ENCODE measurements around the gene BPHL. TPM values are rescaled to one million over a fixed set of nuclear protein-coding genes. Genes with fewer than 3 reads are reported as not detected.
"Not testable (repeated sequence)": the region's sequence is repeated elsewhere in the genome, so short reads cannot be mapped to it uniquely, and the experiment has no call there.

Gene BPHL
- polyA plus RNA-seq, 1 donor = 29.5 TPM

DNA sequence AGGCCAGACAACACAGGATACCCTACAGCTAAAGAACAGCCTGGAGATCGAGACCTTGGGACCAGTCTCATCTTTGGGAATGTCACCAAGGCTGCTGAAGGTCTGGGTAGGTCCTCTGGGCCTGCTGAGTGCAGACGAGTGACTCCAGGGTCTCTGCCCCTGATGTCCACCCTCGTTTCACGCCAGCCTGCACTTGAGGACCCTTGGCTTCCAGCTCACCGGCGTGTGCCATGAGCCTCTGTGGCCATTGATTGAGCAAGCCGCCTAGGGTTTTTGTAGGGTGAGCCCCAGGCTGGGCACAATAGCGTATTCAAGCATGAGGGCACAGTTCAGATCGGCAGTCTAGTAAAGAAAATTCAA, 4.3 kb downstream of the BPHL start:
- DNase-seq (ENCODE audit: low read depth) = no peak

DNA sequence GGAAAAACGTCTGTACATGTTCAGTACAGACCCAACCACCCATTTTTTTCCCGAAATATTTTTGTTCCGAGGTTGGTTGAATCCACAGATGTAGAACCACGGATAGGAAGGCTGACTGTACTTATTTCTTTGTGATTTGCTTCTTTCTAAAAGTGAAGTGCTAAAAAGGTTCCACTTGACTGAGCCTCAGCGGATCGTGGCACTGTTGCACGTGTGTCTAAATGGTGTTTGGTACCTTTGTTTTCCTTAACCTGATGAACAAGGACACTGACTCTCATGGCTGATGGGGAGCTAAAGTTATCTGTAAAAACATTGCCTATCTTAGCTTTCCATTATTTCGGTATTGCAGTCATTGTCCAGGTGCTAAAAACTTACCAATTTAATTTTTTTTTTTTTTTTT, 6.2 kb downstream of the BPHL start:
- no peak for DNase-seq (ENCODE audit: low read depth)

DNA sequence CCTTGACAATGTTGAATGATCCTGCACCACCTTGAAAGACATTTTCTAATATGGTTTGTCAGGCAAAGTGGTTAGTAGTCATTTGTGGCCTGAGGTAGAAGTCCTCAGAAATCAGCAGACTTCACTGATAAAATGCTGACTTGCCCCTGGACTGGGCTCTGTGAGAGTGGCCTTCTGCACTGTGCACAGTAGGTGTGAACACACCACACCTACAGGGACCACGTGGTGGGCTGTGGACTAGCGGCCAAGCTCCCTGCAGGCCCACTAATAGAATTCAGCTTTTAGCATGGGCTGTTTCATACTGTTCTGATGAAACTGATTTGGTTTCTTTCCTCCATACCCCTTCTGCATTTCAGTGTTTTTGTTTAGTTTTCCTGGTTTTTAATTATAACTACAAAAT, 7.3 kb downstream of the BPHL start:
- DNase-seq (ENCODE audit: low read depth) = no peak

DNA sequence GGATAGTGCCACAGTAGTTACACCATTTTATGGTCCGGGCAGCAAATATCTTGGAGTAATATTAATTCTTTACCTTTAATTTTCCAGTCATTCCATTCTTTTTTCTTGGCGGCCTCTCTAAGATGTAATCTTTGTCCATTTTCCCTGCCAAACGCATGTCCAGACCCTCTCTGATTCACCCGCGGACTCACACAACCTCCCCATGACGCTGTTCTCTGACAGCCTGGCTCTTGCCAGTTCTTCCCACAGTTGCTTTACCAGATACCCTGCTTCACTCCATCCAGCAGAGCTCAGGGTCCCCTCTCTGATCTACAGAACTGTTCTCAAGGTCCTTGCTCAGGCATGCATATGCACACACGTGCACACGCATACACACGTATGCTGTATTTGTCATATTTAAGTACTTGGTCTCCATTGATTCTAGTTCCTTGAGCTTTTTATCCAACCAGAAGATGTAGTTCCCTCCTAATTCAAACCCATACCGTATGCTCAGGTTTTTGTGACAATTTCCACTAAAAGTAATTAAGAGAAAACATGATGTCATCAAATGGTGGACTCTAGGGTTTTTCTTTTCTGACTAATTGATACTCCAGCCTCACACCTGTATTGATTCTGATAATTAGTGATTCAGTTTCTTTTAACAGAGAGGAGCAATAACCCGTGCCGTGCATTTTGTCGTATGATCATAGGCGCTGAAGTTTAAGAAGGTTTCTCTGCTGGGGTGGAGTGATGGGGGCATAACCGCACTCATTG, 10.0 kb downstream of the BPHL start:
- DNase-seq (ENCODE audit: low read depth) = no peak

DNA sequence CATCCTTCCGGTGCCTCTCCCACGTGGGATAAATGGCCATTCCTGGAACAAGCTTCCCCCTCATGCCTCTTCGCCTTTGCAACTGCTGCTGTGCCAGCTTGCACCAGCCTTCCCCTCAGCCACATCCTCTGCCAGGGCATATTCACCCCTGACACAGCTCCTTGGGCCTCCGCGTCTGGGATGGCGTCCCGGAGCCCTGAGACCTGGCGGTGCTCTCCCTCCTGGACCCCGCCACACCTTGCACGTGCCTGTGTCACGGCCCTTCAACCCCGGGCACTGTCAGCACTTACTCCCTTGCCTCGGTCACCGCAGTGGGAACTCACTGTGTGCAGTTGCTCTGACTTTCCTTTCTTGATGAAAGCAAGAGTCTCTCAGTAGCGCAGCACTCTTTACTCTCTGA, 13.2 kb downstream of the BPHL start:
- no peak for DNase-seq (ENCODE audit: low read depth)

DNA sequence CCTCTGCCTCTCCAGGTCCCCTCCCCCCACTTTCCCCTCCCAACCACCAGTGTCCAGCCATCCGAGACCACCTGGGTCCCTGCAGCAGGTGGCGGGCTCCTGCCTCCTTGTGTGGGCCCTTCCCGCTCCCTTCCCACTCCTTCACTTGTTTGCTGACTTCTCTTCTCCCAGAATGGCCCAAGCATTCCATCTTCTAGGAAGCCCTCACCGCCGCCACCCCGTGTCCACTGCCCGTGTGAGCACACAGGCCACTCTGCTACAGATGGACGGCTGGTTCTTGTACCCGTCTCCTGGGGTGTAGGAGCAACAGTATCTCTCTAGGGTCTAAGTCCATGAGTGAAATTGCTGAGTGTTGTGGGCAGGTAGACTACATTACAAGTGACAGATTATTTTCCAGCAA, 15.0 kb downstream of the BPHL start:
- no peak for DNase-seq (ENCODE audit: low read depth)

DNA sequence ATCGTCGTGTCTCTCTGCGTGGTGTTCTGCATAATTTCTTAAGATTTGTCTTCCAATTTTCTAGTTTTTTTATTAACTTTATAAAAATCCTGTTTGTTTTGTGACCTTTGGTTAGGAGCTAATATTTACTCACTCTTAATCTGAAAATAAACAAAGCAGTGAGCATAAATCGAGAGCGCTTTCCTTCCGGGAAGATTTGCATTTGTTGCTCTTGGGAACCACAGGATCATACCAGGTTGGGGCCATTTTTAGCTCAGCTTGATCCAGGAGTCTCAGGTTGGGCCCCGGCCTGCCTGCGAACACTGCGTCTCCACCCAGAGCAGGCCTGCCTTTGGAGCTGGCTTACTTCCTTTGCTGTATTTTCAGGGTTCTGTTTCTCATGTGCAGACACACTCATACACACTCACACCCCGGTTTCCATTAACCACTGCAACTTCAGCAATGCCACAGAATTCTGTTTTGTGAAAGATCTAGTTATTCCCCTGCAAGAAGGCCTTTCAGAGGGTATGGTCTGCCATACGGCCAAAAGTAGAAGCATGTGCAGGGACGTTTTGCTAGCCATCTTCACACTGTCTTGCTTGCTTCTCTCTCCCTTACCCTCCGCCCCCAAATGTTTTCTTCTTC, 17.3 kb downstream of the BPHL start:
- no peak for DNase-seq (ENCODE audit: low read depth)

DNA sequence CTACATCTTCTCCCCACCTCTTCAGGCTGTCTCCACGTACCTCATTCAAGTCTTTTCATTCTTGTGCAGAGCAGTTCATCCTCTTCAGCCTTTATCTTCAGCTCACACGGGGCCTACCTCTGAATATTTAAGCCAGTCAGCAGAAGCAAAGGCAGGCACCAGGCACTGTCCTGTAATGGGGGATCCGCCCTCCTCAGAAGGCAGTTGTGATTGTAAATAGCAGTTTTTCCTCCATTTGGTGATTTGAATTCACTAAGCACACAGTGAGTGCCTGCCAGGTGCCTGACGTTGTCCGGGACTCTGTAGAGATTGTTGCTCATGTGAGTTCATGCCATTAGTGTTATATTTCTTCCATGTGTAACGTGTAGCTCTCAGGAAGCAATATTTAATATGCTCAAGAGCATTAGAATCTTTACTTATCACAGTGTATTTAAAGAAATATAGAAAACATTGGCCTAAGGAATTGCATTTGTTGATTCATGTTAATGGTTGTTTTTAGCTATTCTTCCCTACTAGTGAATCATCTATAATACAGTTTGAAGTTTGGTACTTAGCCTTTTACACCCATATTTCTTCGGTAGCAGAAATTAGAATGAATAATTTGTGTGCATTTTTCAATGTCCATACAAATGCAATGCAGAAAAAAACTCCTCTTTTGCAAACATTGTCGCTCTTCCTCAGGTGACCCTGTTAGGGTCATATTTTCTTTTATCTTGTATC, 17.9 kb downstream of the BPHL start:
- no peak for DNase-seq (ENCODE audit: low read depth)

DNA sequence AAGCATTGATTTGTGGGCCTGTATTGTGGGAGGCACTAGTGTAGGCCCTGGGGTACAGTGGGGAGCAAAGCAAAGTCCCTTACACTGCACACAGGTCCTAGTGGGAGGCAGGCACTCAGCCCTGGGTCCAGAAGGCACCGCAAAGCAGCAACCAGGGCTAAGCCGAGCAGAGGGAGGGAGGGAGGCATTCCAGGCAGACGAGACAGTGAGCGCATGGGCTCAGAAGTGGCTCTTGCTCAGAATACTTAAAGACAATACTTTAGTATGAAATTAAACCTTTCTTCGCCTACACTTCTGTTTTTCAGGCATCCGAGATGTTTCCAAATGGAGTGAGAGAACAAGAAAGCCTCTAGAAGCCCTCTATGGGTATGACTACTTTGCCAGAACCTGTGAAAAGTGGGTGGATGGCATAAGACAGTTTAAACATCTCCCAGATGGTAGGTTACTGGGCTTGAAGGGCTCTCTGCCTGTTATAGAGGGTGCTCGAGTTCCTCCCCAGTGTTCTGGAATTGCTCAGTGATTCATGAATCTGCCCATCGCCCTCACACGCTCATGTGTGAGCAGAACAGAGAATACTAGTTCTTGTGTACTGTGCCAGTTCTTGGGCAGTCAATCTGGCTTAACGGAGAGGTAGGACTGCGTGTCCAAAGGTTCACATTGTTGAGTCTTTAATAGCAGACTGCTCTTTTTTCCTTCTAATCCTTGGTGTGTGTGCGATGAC, 18.7 kb downstream of the BPHL start:
- DNase-seq (ENCODE audit: low read depth) = no peak

DNA sequence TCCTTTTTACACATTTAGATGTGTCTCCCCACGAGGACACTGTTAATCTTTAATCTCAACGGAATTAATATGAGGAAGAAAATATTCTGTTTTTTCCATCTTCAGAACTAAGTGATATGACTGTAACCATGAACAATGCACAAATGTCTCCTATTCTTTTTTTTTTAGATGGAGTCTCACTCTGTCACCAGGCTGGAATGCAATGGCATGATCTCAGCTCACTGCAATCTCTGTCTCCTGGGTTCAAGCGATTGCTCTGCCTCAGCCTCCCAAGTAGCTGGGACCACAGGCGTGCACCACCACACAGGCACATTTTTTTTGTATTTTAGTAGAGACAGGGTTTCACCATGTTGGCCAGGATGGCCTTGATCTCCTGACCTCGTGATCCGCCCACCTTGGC, 19.4 kb downstream of the BPHL start:
- not testable (repeated sequence) for DNase-seq (ENCODE audit: low read depth)

DNA sequence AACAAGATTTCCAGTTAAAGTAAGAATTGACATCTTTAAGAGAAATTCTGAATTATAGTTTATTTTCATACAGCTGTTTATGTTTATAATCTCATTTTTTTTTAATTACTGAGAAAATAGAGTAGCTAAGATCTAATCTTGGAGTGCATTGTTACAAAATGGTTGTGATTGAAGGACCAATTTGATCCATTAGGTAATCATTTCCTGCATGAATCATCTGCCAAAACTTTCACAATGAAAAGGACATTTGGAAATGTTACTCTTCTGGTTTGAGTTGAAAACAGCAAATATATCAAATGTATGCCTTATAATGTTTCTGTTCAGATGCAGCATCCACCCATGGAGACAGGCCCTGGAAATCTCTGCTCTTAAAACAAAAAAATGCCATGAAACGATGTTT, 19.8 kb downstream of the BPHL start:
- DNase-seq (ENCODE audit: low read depth) = no peak

DNA sequence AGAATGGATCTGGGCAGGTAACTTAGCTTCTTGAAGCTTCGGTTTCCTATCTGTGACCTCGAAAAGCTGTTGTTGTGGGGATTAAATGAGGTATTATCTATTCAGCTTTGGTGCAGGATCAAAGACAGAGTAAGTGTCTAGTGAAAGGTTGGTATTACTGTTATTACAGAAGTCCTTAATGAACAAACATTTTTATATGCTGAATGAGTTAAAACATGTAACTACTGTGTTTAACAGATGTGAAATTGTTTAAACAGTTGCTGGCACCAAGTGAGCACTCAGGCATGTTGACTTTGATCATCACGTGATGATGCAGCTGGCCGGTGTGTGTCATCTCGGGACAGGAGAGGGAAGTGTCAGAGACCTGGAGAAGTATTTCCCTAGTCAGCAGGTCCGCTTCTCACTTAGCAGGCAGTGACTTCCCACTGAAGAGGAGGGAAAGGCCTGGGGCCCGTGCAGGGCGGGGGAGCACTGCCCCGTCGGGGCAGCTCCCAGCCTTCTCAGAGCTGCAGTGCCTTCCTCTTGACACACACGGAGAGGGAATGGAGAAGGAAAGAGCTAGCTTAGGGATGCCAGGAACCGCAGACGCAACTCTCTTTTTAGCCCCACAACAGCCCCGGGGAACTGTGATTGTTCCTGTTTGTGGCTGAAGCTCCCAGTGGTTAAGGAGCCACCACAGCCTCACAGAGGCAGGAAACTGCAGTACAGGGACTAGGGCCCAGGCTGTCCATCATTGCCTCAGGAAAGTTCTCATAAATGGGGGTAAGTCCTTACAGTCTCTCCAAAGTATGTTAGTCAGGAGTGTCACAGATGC, 20.8 kb downstream of the BPHL start:
- no peak for DNase-seq (ENCODE audit: low read depth)

DNA sequence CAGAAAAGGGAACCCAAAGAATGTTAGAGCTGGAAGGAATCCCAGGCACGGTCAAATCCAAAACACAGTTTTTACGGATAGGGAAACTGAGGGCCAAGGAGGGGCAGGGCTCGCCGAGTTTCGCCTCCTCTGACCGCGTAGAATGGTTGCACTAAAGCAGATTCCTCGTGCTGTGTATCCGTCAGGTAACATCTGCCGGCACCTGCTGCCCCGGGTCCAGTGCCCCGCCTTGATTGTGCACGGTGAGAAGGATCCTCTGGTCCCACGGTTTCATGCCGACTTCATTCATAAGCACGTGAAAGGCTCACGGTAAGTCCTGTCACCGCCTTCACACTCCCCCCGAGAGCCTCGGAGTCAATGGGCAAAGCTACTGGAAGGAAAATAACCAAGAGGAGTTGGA, 21.7 kb downstream of the BPHL start:
- no peak for DNase-seq (ENCODE audit: low read depth)

DNA sequence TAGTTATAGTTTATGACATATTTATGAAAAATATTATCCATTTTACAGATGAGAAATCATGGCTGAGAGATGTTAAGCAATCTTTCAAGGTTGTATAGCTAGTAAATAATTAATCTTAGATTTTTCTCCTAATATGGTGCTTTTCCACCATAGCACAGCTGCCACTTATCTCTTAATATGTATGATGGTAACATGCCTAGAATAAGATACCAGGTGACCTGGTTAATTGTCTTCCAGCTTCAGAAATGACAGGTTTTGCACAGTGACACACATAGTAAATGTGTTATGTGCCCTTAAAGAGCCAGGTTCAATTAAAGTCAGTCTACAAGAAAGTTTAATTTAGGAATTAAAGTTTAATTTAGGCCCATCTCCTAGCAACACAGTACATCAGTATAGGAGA, 24.0 kb downstream of the BPHL start:
- DNase-seq (ENCODE audit: low read depth) = no peak

DNA sequence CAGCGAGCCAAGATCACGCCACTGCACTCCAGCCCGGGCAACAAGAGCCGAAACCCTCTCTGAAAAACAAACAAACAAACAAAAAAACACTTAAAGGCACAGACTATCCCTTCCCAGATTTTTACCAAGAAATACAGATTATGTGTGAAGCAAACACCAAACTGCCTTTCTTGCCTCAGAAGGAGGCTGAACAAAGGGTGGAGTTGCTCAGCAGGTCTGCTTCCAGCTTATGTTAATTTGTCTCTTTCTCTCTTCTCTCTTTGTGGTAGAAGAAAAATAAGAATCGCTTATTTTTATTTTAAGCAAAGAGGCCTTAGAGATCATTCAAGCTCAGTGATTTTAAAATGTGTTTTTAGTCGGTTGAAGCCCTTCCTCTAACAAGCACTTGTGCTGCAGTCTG, 24.6 kb downstream of the BPHL start:
- no peak for DNase-seq (ENCODE audit: low read depth)

DNA sequence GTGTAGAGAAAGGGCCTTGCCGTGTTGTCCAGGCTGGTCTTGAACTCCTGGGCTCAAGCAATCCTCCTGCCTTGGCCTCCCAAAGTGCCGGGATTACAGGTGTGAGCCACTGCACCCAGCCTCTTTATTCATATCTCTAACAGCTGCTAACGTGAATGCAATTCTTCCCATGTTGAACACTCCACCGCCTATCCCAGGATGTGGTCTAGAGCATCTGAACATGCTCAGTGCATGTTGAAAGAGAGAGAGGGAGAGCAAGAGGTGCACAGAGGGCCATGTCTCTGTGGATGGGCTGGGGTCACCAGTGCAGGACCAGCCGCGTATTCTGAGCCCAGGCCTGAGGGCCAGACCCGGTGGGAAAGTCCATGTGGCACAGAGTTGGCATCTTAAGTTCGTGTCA, 26.1 kb downstream of the BPHL start:
- DNase-seq (ENCODE audit: low read depth) = no peak

DNA sequence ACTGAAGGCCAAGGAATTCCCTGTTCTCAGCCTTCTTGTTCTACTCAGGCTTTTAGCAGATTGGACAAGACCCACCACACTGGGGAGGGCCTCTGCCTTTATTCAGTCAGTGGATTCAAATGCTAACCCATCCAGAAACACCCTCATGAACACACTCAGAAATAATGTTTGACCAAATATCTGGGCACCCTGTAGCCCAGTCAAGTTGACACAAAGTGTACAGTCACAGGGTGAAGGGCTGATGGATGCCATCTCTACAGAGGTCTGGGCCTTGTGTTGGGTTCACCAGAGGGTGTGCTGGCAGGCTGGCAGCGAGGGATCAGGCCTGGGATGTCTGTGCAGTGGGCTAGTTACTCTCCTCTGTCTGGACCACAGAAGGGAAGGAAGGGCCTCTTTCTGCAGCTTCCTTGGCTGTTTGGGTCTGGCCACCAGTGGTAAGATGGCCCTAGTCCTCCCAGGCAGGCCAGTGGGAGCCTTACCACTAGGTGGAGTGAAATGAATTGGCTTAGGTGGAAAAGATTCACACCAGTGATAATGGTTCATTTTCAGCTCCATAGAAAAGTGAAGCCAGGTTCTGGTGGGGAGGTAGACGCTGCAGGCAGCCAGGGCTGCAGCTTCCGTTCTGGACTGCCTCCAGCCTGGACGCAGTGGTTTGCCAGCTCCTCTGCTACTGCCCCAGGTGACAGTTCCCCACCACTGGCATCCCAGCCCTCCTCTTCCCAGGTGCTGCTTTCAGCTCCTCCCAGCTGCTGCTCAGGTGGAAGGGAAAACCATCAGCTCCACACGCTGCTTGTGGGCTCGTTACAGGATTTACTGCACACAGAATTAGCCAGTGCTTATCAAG, 29.6 kb downstream of the BPHL start:
- DNase-seq (ENCODE audit: low read depth) = no peak

DNA sequence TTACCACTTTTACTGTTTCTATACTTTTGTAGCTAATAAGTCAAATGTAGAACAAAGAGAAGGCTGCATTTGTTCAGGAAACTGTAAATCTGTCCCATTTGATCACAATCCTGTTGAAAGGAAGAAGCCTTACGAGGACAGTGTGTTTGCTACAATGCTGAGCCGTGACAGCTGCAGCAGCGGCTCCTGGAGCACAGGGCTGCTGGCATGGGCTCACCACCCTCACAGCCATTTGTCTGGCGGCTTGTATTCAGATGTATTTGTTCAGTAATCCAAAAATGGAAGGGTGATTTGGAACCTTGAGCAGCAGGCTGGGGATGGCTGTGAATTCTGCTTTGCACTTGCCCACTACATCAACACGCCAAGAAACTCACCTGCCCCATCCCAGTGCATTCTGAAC, 33.2 kb downstream of the BPHL start:
- no peak for DNase-seq (ENCODE audit: low read depth)

DNA sequence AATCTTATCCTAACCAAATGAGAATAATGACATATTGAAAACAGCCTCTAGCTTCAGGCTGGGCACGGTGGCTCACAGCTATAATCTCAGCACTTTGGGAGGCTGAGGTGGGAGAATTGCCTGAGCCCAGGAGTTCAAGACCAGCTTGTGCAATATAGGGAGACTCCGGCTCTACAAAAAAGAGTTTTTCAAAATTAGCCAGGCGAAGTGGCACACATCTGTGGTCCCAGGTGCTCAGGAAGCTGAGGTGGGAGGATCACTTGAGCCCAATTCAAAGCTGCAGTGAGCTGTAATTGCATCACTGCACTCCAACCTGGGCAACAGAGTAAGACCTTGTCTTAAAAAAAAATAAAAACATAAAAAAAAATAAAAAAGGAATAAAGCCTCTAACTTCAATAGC, 34.2 kb downstream of the BPHL start:
- no peak for DNase-seq (ENCODE audit: low read depth)

DNA sequence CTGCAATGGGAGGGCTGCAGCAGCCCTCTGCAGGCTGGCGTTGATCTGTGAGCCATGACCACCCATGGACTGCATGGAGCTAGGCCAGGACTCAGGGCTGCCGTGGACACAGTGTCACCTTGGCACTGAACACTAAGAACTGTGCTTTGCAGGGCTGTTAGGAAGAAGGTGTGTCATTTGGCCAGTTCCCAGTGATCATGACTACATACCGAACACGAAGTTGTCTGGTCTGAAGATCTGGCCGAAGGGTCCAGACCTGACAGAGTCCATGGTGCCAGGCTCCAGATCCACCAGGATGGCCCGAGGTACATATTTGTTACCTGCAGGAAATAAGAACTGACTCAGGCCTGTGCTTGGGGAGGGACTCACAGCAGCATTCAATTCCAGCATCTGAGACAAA, 36.9 kb downstream of the BPHL start:
- not testable (repeated sequence) for DNase-seq (ENCODE audit: low read depth)

Measured in forelimb muscle (tissue), 1 donor.